Astrocyte (in vitro differentiated cells and primary cell): Measurements from ENCODE around the gene ADGRA1.

Experiments
- EZH2 ChIP-seq: IDR thresholded peaks from 2 replicates; pipeline ENCODE4 v1.6.1; 2012; ENCODE audit warnings: mild to moderate bottlenecking, low read length, inconsistent platforms; ENCODE audit not compliant: insufficient read depth
- TF ChIP-seq, protein P1 (sequence below): IDR thresholded peaks from 2 replicates; pipeline ENCODE4 v1.5.1; 2011; ENCODE audit warnings: low read depth, mild to moderate bottlenecking, inconsistent platforms, low read length, moderate library complexity; ENCODE audit not compliant: insufficient read depth

- TF ChIP-seq, protein P1, sequence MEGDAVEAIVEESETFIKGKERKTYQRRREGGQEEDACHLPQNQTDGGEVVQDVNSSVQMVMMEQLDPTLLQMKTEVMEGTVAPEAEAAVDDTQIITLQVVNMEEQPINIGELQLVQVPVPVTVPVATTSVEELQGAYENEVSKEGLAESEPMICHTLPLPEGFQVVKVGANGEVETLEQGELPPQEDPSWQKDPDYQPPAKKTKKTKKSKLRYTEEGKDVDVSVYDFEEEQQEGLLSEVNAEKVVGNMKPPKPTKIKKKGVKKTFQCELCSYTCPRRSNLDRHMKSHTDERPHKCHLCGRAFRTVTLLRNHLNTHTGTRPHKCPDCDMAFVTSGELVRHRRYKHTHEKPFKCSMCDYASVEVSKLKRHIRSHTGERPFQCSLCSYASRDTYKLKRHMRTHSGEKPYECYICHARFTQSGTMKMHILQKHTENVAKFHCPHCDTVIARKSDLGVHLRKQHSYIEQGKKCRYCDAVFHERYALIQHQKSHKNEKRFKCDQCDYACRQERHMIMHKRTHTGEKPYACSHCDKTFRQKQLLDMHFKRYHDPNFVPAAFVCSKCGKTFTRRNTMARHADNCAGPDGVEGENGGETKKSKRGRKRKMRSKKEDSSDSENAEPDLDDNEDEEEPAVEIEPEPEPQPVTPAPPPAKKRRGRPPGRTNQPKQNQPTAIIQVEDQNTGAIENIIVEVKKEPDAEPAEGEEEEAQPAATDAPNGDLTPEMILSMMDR: no peak
- no peak for TF ChIP-seq EZH2
Observed at GRCh38 chr10:133158437-133158755, 70.7 kb downstream of the ADGRA1 start.
